ENCODE results near the gene COQ10A.

DNA sequence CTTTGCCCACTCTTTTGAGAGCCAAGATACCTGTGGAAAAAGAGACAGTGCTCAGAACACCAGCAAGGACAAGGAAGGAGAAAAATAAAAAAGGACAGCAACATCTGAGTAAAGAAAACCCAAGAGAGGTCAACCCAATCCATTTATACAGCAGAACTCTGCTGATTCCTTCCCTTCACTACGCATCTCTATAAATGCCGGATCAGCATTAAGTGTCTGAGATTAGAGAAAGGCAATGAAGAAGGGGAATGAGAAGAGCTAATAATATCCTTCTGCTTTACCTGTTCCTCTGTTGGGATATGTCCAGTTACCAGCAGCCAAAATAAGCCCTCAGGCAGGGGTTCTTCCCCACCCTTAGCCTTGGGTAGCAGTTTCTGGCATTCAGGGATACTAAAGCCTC, 15.8 kb downstream of the COQ10A start:
- TF ChIP-seq, protein P1, sequence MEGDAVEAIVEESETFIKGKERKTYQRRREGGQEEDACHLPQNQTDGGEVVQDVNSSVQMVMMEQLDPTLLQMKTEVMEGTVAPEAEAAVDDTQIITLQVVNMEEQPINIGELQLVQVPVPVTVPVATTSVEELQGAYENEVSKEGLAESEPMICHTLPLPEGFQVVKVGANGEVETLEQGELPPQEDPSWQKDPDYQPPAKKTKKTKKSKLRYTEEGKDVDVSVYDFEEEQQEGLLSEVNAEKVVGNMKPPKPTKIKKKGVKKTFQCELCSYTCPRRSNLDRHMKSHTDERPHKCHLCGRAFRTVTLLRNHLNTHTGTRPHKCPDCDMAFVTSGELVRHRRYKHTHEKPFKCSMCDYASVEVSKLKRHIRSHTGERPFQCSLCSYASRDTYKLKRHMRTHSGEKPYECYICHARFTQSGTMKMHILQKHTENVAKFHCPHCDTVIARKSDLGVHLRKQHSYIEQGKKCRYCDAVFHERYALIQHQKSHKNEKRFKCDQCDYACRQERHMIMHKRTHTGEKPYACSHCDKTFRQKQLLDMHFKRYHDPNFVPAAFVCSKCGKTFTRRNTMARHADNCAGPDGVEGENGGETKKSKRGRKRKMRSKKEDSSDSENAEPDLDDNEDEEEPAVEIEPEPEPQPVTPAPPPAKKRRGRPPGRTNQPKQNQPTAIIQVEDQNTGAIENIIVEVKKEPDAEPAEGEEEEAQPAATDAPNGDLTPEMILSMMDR (IDR thresholded peaks at IDR 0.05; ENCODE audit: low read depth, low read length, missing input control), result no peak
- no peak for TF ChIP-seq SP1 (IDR thresholded peaks at IDR 0.05)
- TF ChIP-seq GABPA (IDR thresholded peaks at IDR 0.05 in 1 of 2, conservative IDR thresholded peaks at IDR 0.05 in 1 of 2), result no peak
- no peak for TF ChIP-seq RAD21 (IDR thresholded peaks at IDR 0.05)
- TF ChIP-seq FOXA1 (IDR thresholded peaks at IDR 0.05), result no peak
- TF ChIP-seq, protein P2, sequence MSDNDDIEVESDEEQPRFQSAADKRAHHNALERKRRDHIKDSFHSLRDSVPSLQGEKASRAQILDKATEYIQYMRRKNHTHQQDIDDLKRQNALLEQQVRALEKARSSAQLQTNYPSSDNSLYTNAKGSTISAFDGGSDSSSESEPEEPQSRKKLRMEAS (IDR thresholded peaks at IDR 0.05), result no peak
- TF ChIP-seq, protein P3, sequence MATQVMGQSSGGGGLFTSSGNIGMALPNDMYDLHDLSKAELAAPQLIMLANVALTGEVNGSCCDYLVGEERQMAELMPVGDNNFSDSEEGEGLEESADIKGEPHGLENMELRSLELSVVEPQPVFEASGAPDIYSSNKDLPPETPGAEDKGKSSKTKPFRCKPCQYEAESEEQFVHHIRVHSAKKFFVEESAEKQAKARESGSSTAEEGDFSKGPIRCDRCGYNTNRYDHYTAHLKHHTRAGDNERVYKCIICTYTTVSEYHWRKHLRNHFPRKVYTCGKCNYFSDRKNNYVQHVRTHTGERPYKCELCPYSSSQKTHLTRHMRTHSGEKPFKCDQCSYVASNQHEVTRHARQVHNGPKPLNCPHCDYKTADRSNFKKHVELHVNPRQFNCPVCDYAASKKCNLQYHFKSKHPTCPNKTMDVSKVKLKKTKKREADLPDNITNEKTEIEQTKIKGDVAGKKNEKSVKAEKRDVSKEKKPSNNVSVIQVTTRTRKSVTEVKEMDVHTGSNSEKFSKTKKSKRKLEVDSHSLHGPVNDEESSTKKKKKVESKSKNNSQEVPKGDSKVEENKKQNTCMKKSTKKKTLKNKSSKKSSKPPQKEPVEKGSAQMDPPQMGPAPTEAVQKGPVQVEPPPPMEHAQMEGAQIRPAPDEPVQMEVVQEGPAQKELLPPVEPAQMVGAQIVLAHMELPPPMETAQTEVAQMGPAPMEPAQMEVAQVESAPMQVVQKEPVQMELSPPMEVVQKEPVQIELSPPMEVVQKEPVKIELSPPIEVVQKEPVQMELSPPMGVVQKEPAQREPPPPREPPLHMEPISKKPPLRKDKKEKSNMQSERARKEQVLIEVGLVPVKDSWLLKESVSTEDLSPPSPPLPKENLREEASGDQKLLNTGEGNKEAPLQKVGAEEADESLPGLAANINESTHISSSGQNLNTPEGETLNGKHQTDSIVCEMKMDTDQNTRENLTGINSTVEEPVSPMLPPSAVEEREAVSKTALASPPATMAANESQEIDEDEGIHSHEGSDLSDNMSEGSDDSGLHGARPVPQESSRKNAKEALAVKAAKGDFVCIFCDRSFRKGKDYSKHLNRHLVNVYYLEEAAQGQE (IDR thresholded peaks at IDR 0.05), result no peak
- TF ChIP-seq, protein P4, sequence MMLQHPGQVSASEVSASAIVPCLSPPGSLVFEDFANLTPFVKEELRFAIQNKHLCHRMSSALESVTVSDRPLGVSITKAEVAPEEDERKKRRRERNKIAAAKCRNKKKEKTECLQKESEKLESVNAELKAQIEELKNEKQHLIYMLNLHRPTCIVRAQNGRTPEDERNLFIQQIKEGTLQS (IDR thresholded peaks at IDR 0.05), result no peak
- TF ChIP-seq JUND (IDR thresholded peaks at IDR 0.05), result no peak
- TF ChIP-seq YY1 (IDR thresholded peaks at IDR 0.05), result no peak
